GM18870 (cell line): Measurements from ENCODE around the gene PDXK.

ENCODE experiments used
- ATAC-seq: cut with Tn5 transposase; IDR thresholded peaks from one replicate; pipeline ENCODE4 v1.9.1; 2021; ENCODE audit warnings: moderate library complexity; ENCODE audit not compliant: unreplicated experiment

Gene PDXK

GRCh38 chr21:43740497-43741156 is 21.7 kb downstream of the PDXK start:
- no peak for ATAC-seq

- ATAC-seq: no peak
Measured at GRCh38 chr21:43741423-43742096, 22.6 kb downstream of the PDXK start.

DNA sequence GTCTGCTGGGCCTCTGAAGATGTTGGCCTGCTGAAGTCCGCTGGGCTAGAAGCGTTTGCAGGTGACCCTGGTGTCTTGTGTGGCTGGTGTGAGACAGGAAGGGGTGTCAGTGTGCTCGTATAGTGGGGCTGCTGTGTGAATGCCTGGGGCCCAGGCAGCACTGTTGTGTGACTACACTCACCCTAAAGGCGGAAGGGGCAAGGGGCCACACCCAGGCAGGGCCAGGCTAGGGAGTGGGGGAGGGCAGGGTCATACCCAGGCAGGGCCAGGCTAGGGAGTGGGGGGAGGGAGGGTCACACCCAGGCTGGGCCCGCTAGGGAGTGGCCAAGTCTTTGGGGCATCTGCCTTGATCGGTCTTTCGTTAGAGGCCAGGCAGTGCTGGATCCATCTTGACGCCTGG is 25.0 kb downstream of the PDXK start:
- ATAC-seq: no peak

DNA sequence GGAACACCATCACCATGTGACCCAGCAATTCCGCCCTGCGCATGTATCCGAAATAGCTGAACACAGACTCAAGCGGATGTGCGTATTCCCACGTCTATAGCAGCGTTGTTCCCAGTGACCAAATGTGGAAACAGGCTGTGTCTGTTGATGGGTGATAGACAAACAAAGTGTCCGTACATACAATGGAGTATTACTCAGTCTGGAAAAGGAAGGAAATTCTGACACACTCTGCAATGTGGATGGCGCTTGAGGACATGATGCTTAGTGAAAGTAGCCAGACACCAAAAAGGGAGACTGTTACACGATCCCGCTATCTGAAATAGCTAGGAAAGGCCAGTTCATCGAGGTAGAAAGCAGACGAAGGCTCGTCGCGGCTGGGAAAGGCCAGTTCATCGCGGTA is 25.8 kb downstream of the PDXK start:
- ATAC-seq: no peak

GRCh38 chr21:43745772-43746517 is 27.0 kb downstream of the PDXK start:
- no peak for ATAC-seq

DNA sequence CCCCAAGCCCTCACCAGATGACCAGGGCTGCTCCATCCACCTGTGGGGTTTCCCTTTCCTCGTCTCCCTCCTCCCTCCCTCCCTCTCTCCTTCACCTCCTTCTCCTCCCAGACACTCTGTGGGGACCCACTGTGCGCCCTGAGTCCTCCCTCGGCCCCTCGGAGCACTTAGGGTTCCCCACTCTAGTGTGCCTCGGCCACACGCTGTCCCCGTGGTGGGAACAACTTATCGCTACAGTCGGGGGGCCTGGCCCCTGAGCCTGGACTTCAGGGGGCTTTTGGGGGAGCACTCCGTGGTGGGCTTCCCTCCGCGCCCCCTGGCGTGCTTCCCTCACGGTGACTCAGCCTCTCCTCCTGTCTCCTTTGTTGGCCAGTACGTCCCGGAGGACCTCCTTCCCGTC is 29.7 kb downstream of the PDXK start:
- no peak for ATAC-seq

DNA sequence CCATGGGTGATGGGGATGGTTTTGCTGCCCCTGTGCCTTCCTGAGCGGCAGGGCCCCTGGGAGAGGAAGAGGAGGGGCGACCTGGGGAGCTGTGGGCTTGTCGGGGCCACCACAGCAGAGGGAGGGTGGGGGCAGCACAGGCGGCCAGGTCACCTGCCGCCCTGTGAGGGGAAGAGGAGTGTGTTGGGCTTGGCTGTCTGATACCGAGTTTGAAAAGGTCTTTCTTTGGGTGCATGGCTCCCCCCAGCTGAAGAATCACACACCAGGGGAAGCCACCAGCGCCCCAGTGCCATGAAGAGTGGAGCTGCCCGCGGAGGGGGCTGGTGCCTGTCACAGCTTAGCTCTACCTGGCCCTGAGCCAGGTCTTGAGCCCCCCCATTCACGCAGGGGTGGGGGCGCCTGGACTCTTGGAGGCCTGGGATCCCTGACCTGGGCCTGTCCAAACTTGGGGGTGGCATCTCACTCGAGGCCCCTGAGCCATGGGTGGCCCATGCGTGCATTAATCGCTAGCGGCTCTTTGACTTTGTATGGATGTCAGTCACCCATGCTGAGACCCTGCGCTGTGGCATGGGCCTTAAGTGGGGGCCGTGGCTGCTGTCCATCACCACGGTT is 30.8 kb downstream of the PDXK start:
- no peak for ATAC-seq

DNA sequence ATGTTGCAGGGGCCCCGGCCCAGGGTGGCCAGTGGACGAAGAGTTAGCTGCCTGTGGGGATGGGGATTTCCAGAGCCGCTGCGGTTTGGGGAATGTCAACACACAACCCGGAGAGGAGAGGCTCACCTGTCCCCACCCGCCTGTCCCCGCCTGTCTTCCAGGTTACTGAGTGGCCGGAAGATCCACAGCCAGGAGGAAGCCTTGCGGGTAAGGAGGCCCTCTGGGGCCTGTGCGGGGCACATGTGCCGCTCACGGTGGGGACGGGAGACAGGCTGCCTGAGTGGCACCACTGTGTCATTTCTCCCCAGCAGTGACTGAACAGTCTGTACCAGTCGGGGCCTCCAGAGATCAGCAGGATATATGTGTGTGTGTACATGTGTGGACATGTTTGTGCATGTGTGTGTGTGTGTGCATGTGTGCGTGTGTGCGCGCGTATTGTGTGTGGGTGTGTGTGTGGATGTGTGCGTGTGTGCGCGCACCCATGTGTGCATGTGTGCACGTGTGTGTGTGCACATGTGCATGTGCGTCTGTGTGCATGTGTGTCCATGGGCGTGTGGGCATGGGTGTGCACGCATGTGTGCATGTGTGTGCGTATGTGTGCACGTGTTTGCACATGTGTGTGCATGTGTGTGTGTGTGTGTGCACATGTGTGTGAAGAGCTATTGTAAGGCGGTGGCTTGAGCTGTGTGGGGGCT is 31.6 kb downstream of the PDXK start:
- no peak for ATAC-seq

DNA sequence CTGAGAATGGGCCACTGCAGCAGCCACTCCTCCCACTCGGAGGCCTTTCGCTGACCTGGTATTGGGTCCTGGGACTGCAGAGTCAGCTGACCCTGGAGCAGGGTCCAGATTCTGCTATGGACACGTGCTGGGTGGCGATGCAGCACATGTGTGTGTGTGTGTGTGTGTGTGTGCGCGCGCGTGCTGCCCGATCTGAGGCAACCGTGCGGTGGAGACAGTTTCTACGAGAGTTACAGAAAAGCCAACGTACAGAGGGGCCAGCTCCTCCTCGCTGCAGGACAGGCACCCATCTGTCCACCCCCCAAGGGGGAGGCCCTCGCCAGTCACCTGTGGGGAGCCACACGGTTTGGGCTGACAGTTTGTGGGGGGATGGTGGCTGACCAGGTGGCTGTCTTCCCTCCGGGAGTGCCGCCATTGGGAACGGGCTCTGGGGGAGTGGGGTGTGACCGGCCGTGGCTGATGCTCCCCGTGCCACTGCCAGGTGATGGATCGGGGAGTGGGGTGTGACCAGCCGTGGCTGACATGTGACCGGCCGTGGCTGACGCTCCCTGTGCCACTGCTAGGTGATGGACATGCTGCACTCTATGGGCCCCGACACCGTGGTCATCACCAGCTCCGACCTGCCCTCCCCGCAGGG is 33.1 kb downstream of the PDXK start:
- no peak for ATAC-seq

GRCh38 chr21:43752758-43753438 is 34.0 kb downstream of the PDXK start:
- ATAC-seq: no peak

DNA sequence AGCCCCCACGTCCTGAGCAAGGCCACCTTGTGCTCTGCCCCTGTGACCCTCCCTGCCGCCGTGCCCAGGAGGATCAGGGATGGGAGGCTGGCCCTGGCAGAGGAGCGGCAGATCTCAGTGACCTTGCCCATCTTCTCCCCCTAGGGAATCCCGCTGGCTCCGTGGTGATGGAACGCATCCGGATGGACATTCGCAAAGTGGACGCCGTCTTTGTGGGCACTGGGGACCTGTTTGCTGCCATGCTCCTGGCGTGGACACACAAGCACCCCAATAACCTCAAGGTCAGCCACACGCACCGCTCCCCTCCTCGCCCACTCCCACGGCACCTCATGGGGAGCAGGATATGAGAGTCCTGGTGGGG is 34.5 kb downstream of the PDXK start:
- no peak for ATAC-seq

GRCh38 chr21:43754948-43755781 is 36.2 kb downstream of the PDXK start:
- ATAC-seq: no peak

- ATAC-seq: no peak
Measured at GRCh38 chr21:43755820-43756594, 37.1 kb downstream of the PDXK start.

- ATAC-seq: no peak
Measured at GRCh38 chr21:43757601-43758000, 38.7 kb downstream of the PDXK start.

DNA sequence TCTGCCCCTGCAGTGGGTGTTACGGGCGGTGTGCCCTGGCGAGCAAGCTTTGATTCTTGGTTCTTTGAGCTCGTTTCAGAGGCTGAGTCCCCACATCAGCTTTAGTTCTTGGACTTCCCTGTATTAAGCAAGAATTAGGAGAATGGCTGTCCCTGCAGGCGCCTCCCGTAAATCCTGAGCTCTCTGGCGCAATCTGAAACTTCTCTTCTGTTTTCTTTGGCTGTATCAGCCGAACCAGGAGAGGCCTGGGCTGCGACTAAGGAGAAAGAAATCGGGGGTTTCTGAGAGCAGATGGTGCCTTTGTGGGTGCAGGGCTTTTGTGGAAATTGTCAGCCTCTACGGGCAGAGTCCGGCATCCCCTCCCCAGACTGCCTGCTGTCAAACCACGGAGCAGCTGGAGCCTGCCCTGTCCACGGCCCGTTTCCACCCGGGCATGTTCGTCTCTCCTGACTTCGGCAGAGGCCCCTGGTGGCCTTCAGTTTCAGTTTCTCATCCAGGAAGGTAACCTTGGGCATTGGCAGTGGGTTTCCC is 39.2 kb downstream of the PDXK start:
- no peak for ATAC-seq

GRCh38 chr21:43758811-43759210 is 39.9 kb downstream of the PDXK start:
- no peak for ATAC-seq

DNA sequence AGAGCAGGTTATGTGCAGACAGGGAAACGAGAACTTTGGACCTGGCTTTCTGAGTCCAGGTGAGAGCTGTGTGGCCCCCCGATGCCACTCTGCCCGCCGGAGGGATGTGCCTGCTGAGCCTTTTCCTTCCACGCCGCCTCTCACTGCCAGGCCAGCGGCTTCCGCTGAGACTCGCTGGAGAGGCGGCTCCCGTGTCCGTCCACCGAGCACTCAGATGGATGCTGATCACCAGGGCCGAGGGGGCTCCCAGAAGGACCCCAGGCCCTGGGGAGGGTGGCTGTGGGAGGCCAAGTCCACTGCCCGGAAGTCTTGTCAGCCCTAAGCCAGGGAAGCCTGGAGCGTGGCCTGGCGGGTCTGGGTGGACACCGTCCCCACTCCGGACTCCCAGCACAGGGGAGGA is 40.7 kb downstream of the PDXK start:
- no peak for ATAC-seq

GRCh38 chr21:43760391-43760958 is 41.5 kb downstream of the PDXK start:
- ATAC-seq: no peak
